Body of pancreas (tissue), 4 donors: ENCODE data around the gene ITGAV.

ENCODE experiments used
- POLR2A ChIP-seq, 3 donors: fragments of 450-650 bp; IDR thresholded peaks; one replicate each; pipeline ENCODE4 v1.6.1; 2016; ENCODE audit warnings: antibody characterized with exemption in 3 of 3, mild to moderate bottlenecking in 2 of 3
- TF ChIP-seq, protein P1 (sequence below), 7 experiments: fragments of 450-650 bp in 4 of 7; fragments of 200-600 bp in 3 of 7; sonication (generic) in 3 of 7; IDR thresholded peaks; one replicate each; pipeline ENCODE4 v1.5.1; 2016 to 2019; ENCODE audit warnings: antibody characterized with exemption in 7 of 7

DNA sequence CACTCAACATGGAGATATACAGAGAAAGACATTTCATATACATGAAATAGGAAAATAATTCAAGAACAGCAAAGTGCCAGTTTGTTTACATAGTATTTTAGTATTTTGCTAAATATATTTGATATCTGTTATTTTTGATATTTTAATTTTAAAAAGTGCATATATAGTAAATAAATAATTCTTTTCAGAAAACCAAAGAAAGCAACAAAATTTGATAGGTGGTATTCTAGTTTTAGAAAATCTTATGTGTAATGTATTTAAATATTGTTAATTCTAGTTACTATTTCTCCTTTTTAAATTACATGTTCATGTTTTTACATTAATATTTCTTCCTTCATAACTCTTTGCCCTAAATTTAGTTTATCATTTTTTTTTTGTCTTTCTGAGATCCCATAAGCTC lies 69.5 kb downstream of the ITGAV start:
- TF ChIP-seq, protein P1, sequence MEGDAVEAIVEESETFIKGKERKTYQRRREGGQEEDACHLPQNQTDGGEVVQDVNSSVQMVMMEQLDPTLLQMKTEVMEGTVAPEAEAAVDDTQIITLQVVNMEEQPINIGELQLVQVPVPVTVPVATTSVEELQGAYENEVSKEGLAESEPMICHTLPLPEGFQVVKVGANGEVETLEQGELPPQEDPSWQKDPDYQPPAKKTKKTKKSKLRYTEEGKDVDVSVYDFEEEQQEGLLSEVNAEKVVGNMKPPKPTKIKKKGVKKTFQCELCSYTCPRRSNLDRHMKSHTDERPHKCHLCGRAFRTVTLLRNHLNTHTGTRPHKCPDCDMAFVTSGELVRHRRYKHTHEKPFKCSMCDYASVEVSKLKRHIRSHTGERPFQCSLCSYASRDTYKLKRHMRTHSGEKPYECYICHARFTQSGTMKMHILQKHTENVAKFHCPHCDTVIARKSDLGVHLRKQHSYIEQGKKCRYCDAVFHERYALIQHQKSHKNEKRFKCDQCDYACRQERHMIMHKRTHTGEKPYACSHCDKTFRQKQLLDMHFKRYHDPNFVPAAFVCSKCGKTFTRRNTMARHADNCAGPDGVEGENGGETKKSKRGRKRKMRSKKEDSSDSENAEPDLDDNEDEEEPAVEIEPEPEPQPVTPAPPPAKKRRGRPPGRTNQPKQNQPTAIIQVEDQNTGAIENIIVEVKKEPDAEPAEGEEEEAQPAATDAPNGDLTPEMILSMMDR (IDR thresholded peaks at IDR 0.05) = no peak
- TF ChIP-seq POLR2A (IDR thresholded peaks at IDR 0.05) = no peak
